ENCODE results near the gene MYH7B.

The MYH7B gene

GRCh38 chr20:34925981-34926380 is 29.7 kb upstream of the MYH7B start:
- Histone ChIP-seq H3K27me3 (ENCODE audit: control insufficient read depth, insufficient read depth, low read length) (no peaks in the 10 kb centered on the region), H3K4me1 (ENCODE audit: control insufficient read depth, insufficient read depth, low read length) (peaks cover 18% of the 10 kb centered on the region), H3K4me2 (ENCODE audit: low read length) (no peak overlapping the region), H3K9me3 (replicated peaks; ENCODE audit: low read length) (no peaks in the 10 kb centered on the region), H3K9ac (ENCODE audit: low read depth, low read length) (no peak overlapping the region), H3K4me3 (ENCODE audit: low read length) (no peak overlapping the region), H3K36me3 (ENCODE audit: insufficient read depth, low read length) (peaks cover 61% of the 10 kb centered on the region)

- Histone ChIP-seq H3K9ac (ENCODE audit: low read depth, low read length) (no peak overlapping the region), H3K4me1 (ENCODE audit: control insufficient read depth, insufficient read depth, low read length) (peaks cover 15% of the 10 kb centered on the region), H3K27me3 (ENCODE audit: control insufficient read depth, insufficient read depth, low read length) (no peaks in the 10 kb centered on the region), H3K4me3 (ENCODE audit: low read length) (no peak overlapping the region), H3K4me2 (ENCODE audit: low read length) (no peak overlapping the region), H3K36me3 (ENCODE audit: insufficient read depth, low read length) (peaks cover 61% of the 10 kb centered on the region), H3K9me3 (replicated peaks; ENCODE audit: low read length) (no peaks in the 10 kb centered on the region)
These were observed 29.1 kb upstream of the MYH7B start for GRCh38 chr20:34926581-34926980.

- Histone ChIP-seq H3K4me3 (ENCODE audit: low read length) (no peak overlapping the region), H3K36me3 (ENCODE audit: insufficient read depth, low read length) (peaks cover 63% of the 10 kb centered on the region), H3K4me2 (ENCODE audit: low read length) (no peak overlapping the region), H3K9ac (ENCODE audit: low read depth, low read length) (no peak overlapping the region), H3K27me3 (ENCODE audit: control insufficient read depth, insufficient read depth, low read length) (no peaks in the 10 kb centered on the region), H3K9me3 (replicated peaks; ENCODE audit: low read length) (no peaks in the 10 kb centered on the region), H3K4me1 (ENCODE audit: control insufficient read depth, insufficient read depth, low read length) (peaks cover 8% of the 10 kb centered on the region)
These were observed 27.9 kb upstream of the MYH7B start for GRCh38 chr20:34927736-34928135.

- Histone ChIP-seq H3K36me3 (ENCODE audit: insufficient read depth, low read length) (peaks cover 67% of the 10 kb centered on the region), H3K9ac (ENCODE audit: low read depth, low read length) (no peak overlapping the region), H3K9me3 (replicated peaks; ENCODE audit: low read length) (no peaks in the 10 kb centered on the region), H3K4me3 (ENCODE audit: low read length) (no peak overlapping the region), H3K27me3 (ENCODE audit: control insufficient read depth, insufficient read depth, low read length) (no peaks in the 10 kb centered on the region), H3K4me1 (ENCODE audit: control insufficient read depth, insufficient read depth, low read length) (peaks cover under 1% of the 10 kb centered on the region), H3K4me2 (ENCODE audit: low read length) (no peak overlapping the region)
These were observed 27.3 kb upstream of the MYH7B start for GRCh38 chr20:34928411-34928810.

- no peak overlapping the region for H3K4me3 ChIP-seq (ENCODE audit: low read length)
- no peaks in the 10 kb centered on the region for H3K27me3 ChIP-seq (ENCODE audit: control insufficient read depth, insufficient read depth, low read length)
- no peaks in the 10 kb centered on the region for H3K4me1 ChIP-seq (ENCODE audit: control insufficient read depth, insufficient read depth, low read length)
- H3K4me2 ChIP-seq (ENCODE audit: low read length), result no peak overlapping the region
- H3K9me3 ChIP-seq (replicated peaks; ENCODE audit: low read length), result no peaks in the 10 kb centered on the region
- no peak overlapping the region for H3K9ac ChIP-seq (ENCODE audit: low read depth, low read length)
- peaks cover 73% of the 10 kb centered on the region for H3K36me3 ChIP-seq (ENCODE audit: insufficient read depth, low read length)
These were observed 23.9 kb upstream of the MYH7B start for GRCh38 chr20:34931771-34932170.

GRCh38 chr20:34938466-34939163 is 17.1 kb upstream of the MYH7B start:
- Histone ChIP-seq H3K4me3 (ENCODE audit: low read length) (no peak overlapping the region), H3K36me3 (ENCODE audit: insufficient read depth, low read length) (peaks cover 61% of the 10 kb centered on the region), H3K9ac (ENCODE audit: low read depth, low read length) (no peak overlapping the region), H3K4me1 (ENCODE audit: control insufficient read depth, insufficient read depth, low read length) (peaks cover 9% of the 10 kb centered on the region), H3K9me3 (replicated peaks; ENCODE audit: low read length) (no peaks in the 10 kb centered on the region), H3K4me2 (ENCODE audit: low read length) (no peak overlapping the region), H3K27me3 (ENCODE audit: control insufficient read depth, insufficient read depth, low read length) (no peaks in the 10 kb centered on the region)

GRCh38 chr20:34940081-34940481 is 15.6 kb upstream of the MYH7B start:
- H3K4me1 ChIP-seq (ENCODE audit: control insufficient read depth, insufficient read depth, low read length), result peaks cover 9% of the 10 kb centered on the region
- H3K9ac ChIP-seq (ENCODE audit: low read depth, low read length), result no peak overlapping the region
- no peaks in the 10 kb centered on the region for H3K9me3 ChIP-seq (replicated peaks; ENCODE audit: low read length)
- no peak overlapping the region for H3K4me2 ChIP-seq (ENCODE audit: low read length)
- H3K4me3 ChIP-seq (ENCODE audit: low read length), result no peak overlapping the region
- H3K27me3 ChIP-seq (ENCODE audit: control insufficient read depth, insufficient read depth, low read length), result no peaks in the 10 kb centered on the region
- peaks cover 60% of the 10 kb centered on the region for H3K36me3 ChIP-seq (ENCODE audit: insufficient read depth, low read length)

- H3K4me3 ChIP-seq (ENCODE audit: low read length), result no peak overlapping the region
- H3K4me1 ChIP-seq (ENCODE audit: control insufficient read depth, insufficient read depth, low read length), result peaks cover 9% of the 10 kb centered on the region
- no peaks in the 10 kb centered on the region for H3K9me3 ChIP-seq (replicated peaks; ENCODE audit: low read length)
- no peak overlapping the region for H3K4me2 ChIP-seq (ENCODE audit: low read length)
- no peak overlapping the region for H3K9ac ChIP-seq (ENCODE audit: low read depth, low read length)
- peaks cover 61% of the 10 kb centered on the region for H3K36me3 ChIP-seq (ENCODE audit: insufficient read depth, low read length)
- H3K27me3 ChIP-seq (ENCODE audit: control insufficient read depth, insufficient read depth, low read length), result no peaks in the 10 kb centered on the region
These were observed 14.4 kb upstream of the MYH7B start for GRCh38 chr20:34941226-34941625.

GRCh38 chr20:34942301-34942700 is 13.4 kb upstream of the MYH7B start:
- Histone ChIP-seq H3K4me2 (ENCODE audit: low read length) (no peak overlapping the region), H3K9me3 (replicated peaks; ENCODE audit: low read length) (no peaks in the 10 kb centered on the region), H3K4me1 (ENCODE audit: control insufficient read depth, insufficient read depth, low read length) (peaks cover 9% of the 10 kb centered on the region), H3K27me3 (ENCODE audit: control insufficient read depth, insufficient read depth, low read length) (no peaks in the 10 kb centered on the region), H3K36me3 (ENCODE audit: insufficient read depth, low read length) (peaks cover 55% of the 10 kb centered on the region), H3K9ac (ENCODE audit: low read depth, low read length) (no peak overlapping the region), H3K4me3 (ENCODE audit: low read length) (no peak overlapping the region)

- Histone ChIP-seq H3K4me2 (ENCODE audit: low read length) (no peak overlapping the region), H3K36me3 (ENCODE audit: insufficient read depth, low read length) (peaks cover 45% of the 10 kb centered on the region), H3K9me3 (replicated peaks; ENCODE audit: low read length) (no peaks in the 10 kb centered on the region), H3K4me3 (ENCODE audit: low read length) (no peak overlapping the region), H3K9ac (ENCODE audit: low read depth, low read length) (no peak overlapping the region), H3K27me3 (ENCODE audit: control insufficient read depth, insufficient read depth, low read length) (no peaks in the 10 kb centered on the region), H3K4me1 (ENCODE audit: control insufficient read depth, insufficient read depth, low read length) (peaks cover 11% of the 10 kb centered on the region)
These were observed 11.7 kb upstream of the MYH7B start for GRCh38 chr20:34943808-34944567.

GRCh38 chr20:34945315-34946077 is 10.2 kb upstream of the MYH7B start:
- H3K36me3 ChIP-seq (ENCODE audit: insufficient read depth, low read length), result peaks cover 45% of the 10 kb centered on the region

More at GRCh38 chr20:34945315-34946077, 10.2 kb upstream of the MYH7B start:
- no peak overlapping the region for H3K4me2 ChIP-seq (ENCODE audit: low read length)
- H3K9me3 ChIP-seq (replicated peaks; ENCODE audit: low read length), result no peaks in the 10 kb centered on the region
- peaks cover 11% of the 10 kb centered on the region for H3K4me1 ChIP-seq (ENCODE audit: control insufficient read depth, insufficient read depth, low read length)
- H3K4me3 ChIP-seq (ENCODE audit: low read length), result no peak overlapping the region
- no peaks in the 10 kb centered on the region for H3K27me3 ChIP-seq (ENCODE audit: control insufficient read depth, insufficient read depth, low read length)
- no peak overlapping the region for H3K9ac ChIP-seq (ENCODE audit: low read depth, low read length)

All from skeletal muscle satellite cell (primary cell).